Kidney (tissue), 14 donors: Measurements from ENCODE around the gene SYNGR1. TPM values are rescaled to one million over a fixed set of nuclear protein-coding genes. Genes with fewer than 3 reads are reported as not detected.

Experiments
- DNase-seq, 5 donors: peaks; one replicate each; pipeline ENCODE4 v3.0.0-alpha.2; 2013 to 2020
- FAIRE-seq: peaks from 2 replicates; lab custom pipeline; 2012; peaks lifted over from hg19 to GRCh38; lab: Jason Lieb, UNC
- H3K27ac ChIP-seq, 2 donors: one replicate each; pipeline ENCODE4 v1.7.0; 2013; ENCODE audit warnings: low read depth in 2 of 2, low read length in 2 of 2, inconsistent platforms in 1 of 2
- H3K27me3 ChIP-seq: one replicate; pipeline ENCODE4 v1.7.1; 2013; ENCODE audit warnings: low read length, inconsistent platforms; ENCODE audit not compliant: control insufficient read depth, insufficient read depth
- H3K36me3 ChIP-seq, 3 donors: one replicate each; pipeline versions ENCODE4 v1.7.0 to v1.7.1; 2013; ENCODE audit warnings: low read length in 3 of 3, control low read depth in 1 of 3, inconsistent platforms in 1 of 3; ENCODE audit not compliant: insufficient read depth in 3 of 3, control insufficient read depth in 2 of 3
- H3K4me1 ChIP-seq, 3 donors: one replicate each; pipeline versions ENCODE4 v1.7.0 to v1.7.1; 2013; ENCODE audit warnings: low read length in 3 of 3, inconsistent platforms in 1 of 3, low read depth in 1 of 3; ENCODE audit not compliant: control insufficient read depth in 2 of 3, insufficient read depth in 2 of 3
- H3K4me3 ChIP-seq, 3 donors: one replicate each; pipeline versions ENCODE4 v1.7.0 to v1.8.1; 2013; ENCODE audit warnings: low read length in 3 of 3, control low read depth in 1 of 3, inconsistent platforms in 1 of 3
- H3K9ac ChIP-seq, 3 donors: one replicate each; pipeline versions ENCODE4 v1.7.0 to v1.7.1; 2013; ENCODE audit warnings: low read length in 3 of 3, control low read depth in 1 of 3, inconsistent platforms in 1 of 3
- H3K9me3 ChIP-seq, 3 donors: one replicate each; pipeline versions ENCODE4 v1.7.0 to v1.7.1; 2013; ENCODE audit warnings: low read length in 3 of 3, control low read depth in 1 of 3, inconsistent platforms in 1 of 3; ENCODE audit not compliant: control insufficient read depth in 2 of 3, insufficient read depth in 1 of 3
- intact Hi-C: fragments of 100-400 bp; cut with DNase I; formaldehyde crosslinking; loops from one replicate; pipeline ENCODE4 v1.11.1; 2022
- polyA plus RNA-seq: library from polyadenylated mRNA; stranded (reverse); fragments of 350-450 nt; fragmentation: Illumina TruSeq; extraction: RNeasy Lipid Tissue Mini Kit (QIAGEN cat#74804); gene quantifications from one replicate; pipeline ENCODE4 v1.2.3, GENCODE V29; 2014; ENCODE audit warnings: low read depth, low replicate concordance; ENCODE audit not compliant: insufficient read depth
- total RNA-seq: library from RNA; stranded (reverse); fragmentation: NEBNext Ultra II Directional; extraction: Animal tissue kit (Norgen Biotek cat#: 25700); gene quantifications from one replicate; pipeline ENCODE4 v1.2.1, GENCODE V29; 2021
- TF ChIP-seq, protein P1 (sequence below): IDR thresholded peaks from 3 replicates; pipeline ENCODE4 v1.5.1; 2012; ENCODE audit warnings: mild to moderate bottlenecking, moderate library complexity, borderline replicate concordance; ENCODE audit not compliant: insufficient read depth; ENCODE audit errors: extremely low read depth
- donor health status: control.
- donor health status: control.
- donor health status: control.
- donor health status: control.
- donor health status: control.
- donor health status: DM: yes; HTN: yes; CAD: no.
- donor health status: Normal renal cell carcinoma (clear cell type).

SYNGR1 gene
- total and polyA plus RNA-seq, 2 donors from 2014 or later: 21.5 to 43.0 TPM

DNA sequence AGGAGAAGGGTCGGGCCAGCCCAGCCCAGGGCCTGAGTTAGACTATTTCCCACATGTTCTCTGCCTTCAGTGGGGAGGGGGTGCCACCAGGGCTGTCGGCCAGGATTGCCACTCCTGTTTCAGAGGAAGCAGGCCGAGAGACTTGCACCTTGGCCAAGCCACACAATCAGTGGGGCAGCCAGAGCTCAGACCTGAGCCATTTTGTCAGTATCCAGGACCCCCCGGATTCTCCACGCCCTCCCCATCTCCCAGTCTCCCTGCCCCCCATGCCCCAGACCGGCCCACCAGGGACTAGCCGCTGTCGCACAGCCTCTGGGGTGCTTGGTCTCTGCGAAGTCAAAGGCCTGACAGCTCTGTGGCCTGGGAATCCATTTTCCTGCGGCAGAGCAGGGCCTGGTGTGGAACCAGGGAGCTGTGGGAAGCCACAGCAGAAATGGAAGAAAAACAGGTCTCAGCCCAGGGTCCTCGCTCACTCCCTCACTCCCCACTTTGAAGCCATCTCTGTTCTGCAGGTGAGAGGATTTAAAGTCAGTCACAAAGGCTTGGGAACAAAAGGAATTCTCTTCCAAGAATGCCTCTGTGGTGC, 81.5 kb downstream of the SYNGR1 start:
- intact Hi-C loops: no loop called here
- no peaks in the 10 kb centered on the region for H3K9me3 ChIP-seq
- peak overlapping the region in 1 of 3 donors; percentile 51 for H3K9ac ChIP-seq
- no peak overlapping the region for H3K4me3 ChIP-seq
- H3K4me1 ChIP-seq: peaks cover 0 to 14% (median 6%) of the 10 kb centered on the region in 3 donors
- FAIRE-seq: no peak
- peak in 1 of 5 donors; percentile 53 for DNase-seq
- peak overlapping the region; percentile 77 to 85 for H3K27ac ChIP-seq
- H3K27me3 ChIP-seq: no peaks in the 10 kb centered on the region
- TF ChIP-seq, protein P1, sequence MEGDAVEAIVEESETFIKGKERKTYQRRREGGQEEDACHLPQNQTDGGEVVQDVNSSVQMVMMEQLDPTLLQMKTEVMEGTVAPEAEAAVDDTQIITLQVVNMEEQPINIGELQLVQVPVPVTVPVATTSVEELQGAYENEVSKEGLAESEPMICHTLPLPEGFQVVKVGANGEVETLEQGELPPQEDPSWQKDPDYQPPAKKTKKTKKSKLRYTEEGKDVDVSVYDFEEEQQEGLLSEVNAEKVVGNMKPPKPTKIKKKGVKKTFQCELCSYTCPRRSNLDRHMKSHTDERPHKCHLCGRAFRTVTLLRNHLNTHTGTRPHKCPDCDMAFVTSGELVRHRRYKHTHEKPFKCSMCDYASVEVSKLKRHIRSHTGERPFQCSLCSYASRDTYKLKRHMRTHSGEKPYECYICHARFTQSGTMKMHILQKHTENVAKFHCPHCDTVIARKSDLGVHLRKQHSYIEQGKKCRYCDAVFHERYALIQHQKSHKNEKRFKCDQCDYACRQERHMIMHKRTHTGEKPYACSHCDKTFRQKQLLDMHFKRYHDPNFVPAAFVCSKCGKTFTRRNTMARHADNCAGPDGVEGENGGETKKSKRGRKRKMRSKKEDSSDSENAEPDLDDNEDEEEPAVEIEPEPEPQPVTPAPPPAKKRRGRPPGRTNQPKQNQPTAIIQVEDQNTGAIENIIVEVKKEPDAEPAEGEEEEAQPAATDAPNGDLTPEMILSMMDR: no peak
- H3K36me3 ChIP-seq: peaks cover 0 to 28% (median 11%) of the 10 kb centered on the region in 3 donors

DNA sequence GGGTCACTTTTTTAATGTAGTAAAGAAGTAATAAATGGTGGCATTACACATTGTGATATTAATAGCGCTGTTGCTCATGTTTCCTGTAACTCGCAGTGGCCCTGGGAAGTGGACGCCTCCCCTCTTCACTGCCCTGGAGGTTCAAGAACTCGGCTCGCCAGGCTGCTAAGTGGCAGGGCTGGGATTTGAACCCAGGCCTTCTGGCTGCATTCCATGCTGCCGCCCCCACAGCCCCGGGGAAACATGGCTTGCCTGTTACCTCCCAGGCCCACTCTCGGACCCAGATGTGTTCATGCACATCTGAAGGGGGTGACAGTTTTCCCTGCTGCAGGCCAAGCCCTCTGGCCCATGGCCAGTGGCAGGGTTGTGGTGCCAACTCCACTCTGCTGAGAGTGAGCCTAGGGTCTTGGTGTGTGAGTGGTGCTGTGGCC, 82.0 kb downstream of the SYNGR1 start:
- Histone ChIP-seq H3K4me3 (no peak overlapping the region), H3K27me3 (no peaks in the 10 kb centered on the region), H3K9ac (peak overlapping the region in 1 of 3 donors; percentile 40), H3K36me3 (peaks cover 0 to 23% (median 9%) of the 10 kb centered on the region in 3 donors), H3K9me3 (no peaks in the 10 kb centered on the region), H3K4me1 (peaks cover 0 to 14% (median 6%) of the 10 kb centered on the region in 3 donors), H3K27ac (peak overlapping the region; percentile 77 to 83)
- intact Hi-C loops: no loop called here
- TF ChIP-seq, protein P1: no peak
- DNase-seq (peak in 1 of 5 donors; percentile 85), FAIRE-seq (no peak)

DNA sequence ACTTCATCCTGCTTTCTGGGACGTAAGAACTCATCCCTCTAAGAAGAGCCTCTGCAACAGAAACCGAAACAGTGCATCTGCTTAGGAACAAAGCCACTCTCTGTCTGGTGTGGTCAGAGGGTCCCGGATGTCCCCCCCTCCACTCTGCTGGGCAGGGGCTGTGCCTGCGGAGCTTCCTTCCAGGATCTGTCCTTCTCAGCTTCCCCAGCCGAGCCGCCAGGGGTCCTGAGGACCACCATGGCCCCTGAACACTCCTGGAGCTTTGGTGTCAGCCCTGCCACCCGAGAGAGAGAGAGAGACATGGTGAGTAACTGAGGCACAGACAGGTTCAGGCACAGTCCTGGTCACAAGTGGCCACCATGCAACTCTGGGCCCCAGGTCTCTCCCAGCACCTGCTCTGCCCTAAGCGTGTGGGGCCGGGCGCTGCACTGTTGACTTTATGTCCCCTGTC, 82.6 kb downstream of the SYNGR1 start:
- TF ChIP-seq, protein P1: no peak
- H3K36me3 ChIP-seq: peaks cover 0 to 18% (median 5%) of the 10 kb centered on the region in 3 donors
- intact Hi-C loops: no loop called here
- no peak overlapping the region for H3K4me3 ChIP-seq
- peak overlapping the region; percentile 77 to 83 for H3K27ac ChIP-seq
- no peaks in the 10 kb centered on the region for H3K27me3 ChIP-seq
- FAIRE-seq (no peak), DNase-seq (peak in 1 of 5 donors; percentile 68)
- no peaks in the 10 kb centered on the region for H3K9me3 ChIP-seq
- H3K4me1 ChIP-seq: peaks cover 0 to 15% (median 6%) of the 10 kb centered on the region in 3 donors
- peak overlapping the region in 1 of 3 donors; percentile 40 for H3K9ac ChIP-seq
